Small intestine (tissue), 16 donors: Measurements from ENCODE around the gene SLC13A3. TPM values are rescaled to one million over a fixed set of nuclear protein-coding genes. Genes with fewer than 3 reads are reported as not detected.
A peak's percentile ranks its signal among the peaks of the same experiment; 100 is the strongest.

Experiments used
- DNase-seq, 2 donors: peaks; one replicate each; pipeline versions ENCODE4 v3.0.0 to v3.0.0-alpha.2; 2013
- FAIRE-seq: peaks from 2 replicates; lab custom pipeline; 2012; peaks lifted over from hg19 to GRCh38; lab: Jason Lieb, UNC
- H3K27ac ChIP-seq, 3 donors: one replicate each; pipeline ENCODE4 v1.5.1; 2013; ENCODE audit warnings: low read length in 2 of 3, mild to moderate bottlenecking in 2 of 3, control low read depth in 1 of 3, inconsistent platforms in 1 of 3, low read depth in 1 of 3, moderate library complexity in 1 of 3
- H3K27me3 ChIP-seq, 3 donors: one replicate each; pipeline ENCODE4 v1.6.1; 2013; ENCODE audit warnings: low read length in 3 of 3, inconsistent platforms in 1 of 3; ENCODE audit not compliant: control insufficient read depth in 3 of 3, insufficient read depth in 3 of 3
- H3K36me3 ChIP-seq, 3 donors: one replicate each; pipeline ENCODE4 v1.6.1; 2013; ENCODE audit warnings: low read length in 3 of 3, inconsistent platforms in 1 of 3, low read depth in 1 of 3, mild to moderate bottlenecking in 1 of 3, moderate library complexity in 1 of 3; ENCODE audit not compliant: control insufficient read depth in 3 of 3, insufficient read depth in 2 of 3
- H3K4me1 ChIP-seq, 3 donors: one replicate each; pipeline ENCODE4 v1.6.1; 2013; ENCODE audit warnings: low read length in 2 of 3, inconsistent platforms in 1 of 3, low read depth in 1 of 3, mild to moderate bottlenecking in 1 of 3, moderate library complexity in 1 of 3; ENCODE audit not compliant: control insufficient read depth in 3 of 3, insufficient read depth in 2 of 3
- H3K4me3 ChIP-seq, 3 donors: one replicate each; pipeline ENCODE4 v1.5.1; 2013; ENCODE audit warnings: low read length in 3 of 3, control low read depth in 1 of 3, inconsistent platforms in 1 of 3, low read depth in 1 of 3, mild to moderate bottlenecking in 1 of 3, moderate library complexity in 1 of 3
- H3K9me3 ChIP-seq, 2 donors: one replicate each; pipeline ENCODE4 v1.6.1; 2013; ENCODE audit warnings: low read depth in 1 of 2, low read length in 1 of 2; ENCODE audit not compliant: control insufficient read depth in 2 of 2, insufficient read depth in 1 of 2
- WGBS, 3 donors: extraction: QIAGEN DNeasy Blood & Tissue Kit; methylation state at CpG; one replicate each; pipeline ENCODE4 v1.1.7; 2013; 5-methylcytosine and 5-hydroxymethylcytosine counted together
- long read RNA-seq, 10 donors: transcript quantifications; one replicate each; lab custom pipeline, GENCODE V29; 2026
- polyA plus RNA-seq, 4 donors: library from polyadenylated mRNA; stranded (reverse) in 3 of 4; unstranded in 1 of 4; fragments of 200-250 nt in 3 of 4; fragments of 120-200 nt in 1 of 4; gene quantifications; one replicate each; pipeline versions ENCODE4 v1.2.1 to v1.2.3, GENCODE V29; 2013
- donor health status: healthy with polysubstance abuse.
- donor health status: control.
- donor health status: control.
- donor health status: Bipolar disorder and iron deficiency.
- donor health status: healthy.

Gene SLC13A3, protein sequence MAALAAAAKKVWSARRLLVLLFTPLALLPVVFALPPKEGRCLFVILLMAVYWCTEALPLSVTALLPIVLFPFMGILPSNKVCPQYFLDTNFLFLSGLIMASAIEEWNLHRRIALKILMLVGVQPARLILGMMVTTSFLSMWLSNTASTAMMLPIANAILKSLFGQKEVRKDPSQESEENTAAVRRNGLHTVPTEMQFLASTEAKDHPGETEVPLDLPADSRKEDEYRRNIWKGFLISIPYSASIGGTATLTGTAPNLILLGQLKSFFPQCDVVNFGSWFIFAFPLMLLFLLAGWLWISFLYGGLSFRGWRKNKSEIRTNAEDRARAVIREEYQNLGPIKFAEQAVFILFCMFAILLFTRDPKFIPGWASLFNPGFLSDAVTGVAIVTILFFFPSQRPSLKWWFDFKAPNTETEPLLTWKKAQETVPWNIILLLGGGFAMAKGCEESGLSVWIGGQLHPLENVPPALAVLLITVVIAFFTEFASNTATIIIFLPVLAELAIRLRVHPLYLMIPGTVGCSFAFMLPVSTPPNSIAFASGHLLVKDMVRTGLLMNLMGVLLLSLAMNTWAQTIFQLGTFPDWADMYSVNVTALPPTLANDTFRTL
- polyA plus RNA-seq: 1 to 10 TPM in 1 of 4 donors, under 1 TPM in 2, not detected in 1; 0.39 to 2.9 (median 0.54) TPM
- long read RNA-seq, donor 1: 0 reads
- long read RNA-seq, donor 2: 0 reads
- long read RNA-seq, donor 3: 0 reads
- long read RNA-seq, donor 4: 0 reads
- long read RNA-seq, donor 5: 0 reads
- long read RNA-seq, donor 6: 0 reads
- long read RNA-seq, donor 7: 0 reads
- long read RNA-seq, donor 8: 0 reads
- long read RNA-seq, donor 9: 0 reads
- long read RNA-seq, donor 10: 0 reads

- DNase-seq: peak in 1 of 2 donors; percentile 42
- FAIRE-seq: no peak
- Histone ChIP-seq H3K36me3 (no peaks in the 10 kb centered on the region), H3K9me3 (no peaks in the 10 kb centered on the region), H3K27ac (no peak within 1 kb of the TSS), H3K4me1 (no peaks in the 10 kb centered on the region), H3K27me3 (peaks cover 0 to 15% (median 5%) of the 10 kb centered on the region in 3 donors), H3K4me3 (peak within 1 kb of the TSS in 1 of 3 donors; percentile 18)
- WGBS, 3 donors: 20 to 27% (median 23%) methylated on average over 50 to 55 of the region's 55 CpGs
Observed at GRCh38 chr20:46651091-46651962, at the start of gene SLC13A3. SLC13A3 (minus strand) TSS chr20:46651459; CDS start chr20:46651421, 38 bp downstream.

DNA sequence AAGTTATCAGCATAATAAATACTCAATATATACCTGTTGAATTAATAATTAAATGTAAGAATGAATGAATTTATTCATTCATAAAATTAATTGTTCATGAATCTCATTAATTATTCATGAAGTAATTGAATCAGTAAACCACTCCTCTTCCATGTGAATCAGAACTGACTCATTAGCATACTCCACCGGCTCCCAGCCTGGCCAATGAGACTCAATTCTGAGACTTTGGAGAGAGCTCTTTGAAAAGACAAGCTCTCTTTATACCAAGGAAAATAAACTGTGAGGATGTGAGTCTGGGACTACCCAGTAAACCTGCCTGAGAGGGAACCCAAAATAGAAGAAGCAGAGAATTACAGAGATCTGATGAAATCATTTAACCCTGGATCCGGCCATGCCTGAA lies 49.8 kb upstream of the SLC13A3 start:
- WGBS, 3 donors: 55 to 72% (median 70%) methylated on average over 2 of the region's 2 CpGs
- FAIRE-seq: no peak

DNA sequence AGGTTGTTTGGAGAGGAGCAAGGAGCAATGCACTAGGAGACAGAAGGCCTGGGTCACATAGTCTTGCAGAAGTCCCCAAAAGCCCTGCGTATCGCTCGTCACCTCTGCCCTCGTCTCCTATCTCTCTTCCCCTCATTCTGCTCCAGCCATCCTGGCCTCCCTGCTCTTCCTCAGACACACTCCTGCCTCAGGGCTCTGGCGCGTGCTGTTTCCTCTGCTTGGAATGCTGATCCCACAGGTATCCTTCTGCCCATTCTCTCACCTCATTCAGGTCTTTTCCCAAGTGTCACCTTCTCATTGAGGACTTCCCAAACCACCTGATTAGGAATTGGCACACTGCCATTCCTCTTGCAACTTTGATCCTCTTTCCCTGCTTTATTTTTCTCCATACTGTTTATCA lies 49.2 kb upstream of the SLC13A3 start:
- Histone ChIP-seq H3K9me3 (peaks cover 0 to 3% of the 10 kb centered on the region in 2 donors), H3K4me1 (no peaks in the 10 kb centered on the region), H3K27me3 (no peaks in the 10 kb centered on the region), H3K36me3 (no peaks in the 10 kb centered on the region), H3K27ac (no peak overlapping the region), H3K4me3 (no peak overlapping the region)
- 75 to 82% (median 79%) methylated on average over 6 of the region's 6 CpGs for WGBS, 3 donors
- FAIRE-seq: no peak
- no peak for DNase-seq

More for the DNA sequence above, 49.8 kb upstream of the SLC13A3 start:
- Histone ChIP-seq H3K9me3 (peaks cover 0 to 4% of the 10 kb centered on the region in 2 donors), H3K27me3 (no peaks in the 10 kb centered on the region), H3K4me1 (no peaks in the 10 kb centered on the region), H3K36me3 (no peaks in the 10 kb centered on the region), H3K27ac (no peak overlapping the region), H3K4me3 (no peak overlapping the region)
- no peak for DNase-seq

GRCh38 chr20:46699651-46700359 lies 48.5 kb upstream of the SLC13A3 start:
- Histone ChIP-seq H3K4me1 (no peaks in the 10 kb centered on the region), H3K9me3 (peaks cover 0 to 3% of the 10 kb centered on the region in 2 donors), H3K27me3 (no peaks in the 10 kb centered on the region), H3K27ac (no peak overlapping the region), H3K4me3 (no peak overlapping the region), H3K36me3 (no peaks in the 10 kb centered on the region)
- FAIRE-seq (no peak), DNase-seq (no peak)
- 47 to 51% (median 47%) methylated on average over 12 of the region's 12 CpGs for WGBS, 3 donors

DNA sequence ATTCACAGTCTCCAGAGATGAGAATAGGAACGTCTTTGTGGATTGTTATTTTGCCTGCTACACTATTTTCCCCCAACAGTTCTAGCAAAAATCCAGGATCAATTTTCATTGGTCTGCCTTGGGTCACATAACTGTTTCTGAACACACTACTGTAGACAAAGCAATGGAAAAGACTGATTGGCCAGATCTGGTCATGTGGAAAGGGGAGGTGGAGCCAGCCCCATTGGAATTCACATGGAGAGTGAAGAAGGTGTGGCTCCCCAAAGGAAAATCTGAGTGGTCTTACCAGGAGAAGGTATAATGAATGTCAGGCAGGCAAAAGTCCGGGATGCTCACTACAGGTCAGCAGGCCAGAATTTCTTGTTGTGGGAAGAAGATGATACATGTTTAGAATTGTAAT lies 47.5 kb upstream of the SLC13A3 start:
- Histone ChIP-seq H3K27ac (no peak overlapping the region), H3K4me3 (no peak overlapping the region), H3K27me3 (no peaks in the 10 kb centered on the region), H3K36me3 (no peaks in the 10 kb centered on the region), H3K4me1 (no peaks in the 10 kb centered on the region), H3K9me3 (peaks cover 0 to 3% of the 10 kb centered on the region in 2 donors)
- no peak for DNase-seq
- FAIRE-seq: no peak
- 76 to 85% (median 83%) methylated on average over 2 of the region's 2 CpGs for WGBS, 3 donors

DNA sequence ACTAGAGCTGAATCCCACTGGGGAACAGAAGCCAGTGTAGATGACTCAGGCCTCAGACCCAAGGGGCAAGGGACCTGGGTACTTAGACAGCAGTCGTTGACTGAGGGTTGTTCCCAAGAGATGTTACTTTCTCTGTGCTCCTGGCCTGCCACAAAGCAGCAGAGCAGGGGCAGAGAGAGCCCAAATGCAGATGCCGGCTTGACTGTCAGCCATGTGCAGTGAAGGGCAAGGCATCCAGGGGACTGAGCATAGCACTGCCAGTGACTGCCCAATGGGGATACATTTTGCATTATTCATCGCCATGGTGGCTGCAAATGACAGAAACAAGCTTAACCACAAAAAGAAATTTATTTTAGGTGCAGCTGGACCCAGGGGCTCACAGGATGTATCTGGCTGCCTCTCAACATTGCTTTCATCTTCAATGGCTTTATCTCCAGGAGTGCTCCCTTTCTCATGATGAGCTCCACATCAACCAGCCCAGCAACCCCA lies 45.6 kb upstream of the SLC13A3 start:
- 74 to 82% (median 77%) methylated on average over 3 of the region's 3 CpGs for WGBS, 3 donors
- no peak for DNase-seq
- Histone ChIP-seq H3K4me3 (no peak overlapping the region), H3K4me1 (no peaks in the 10 kb centered on the region), H3K27me3 (no peaks in the 10 kb centered on the region), H3K27ac (no peak overlapping the region), H3K36me3 (no peaks in the 10 kb centered on the region), H3K9me3 (peaks cover 0 to 3% of the 10 kb centered on the region in 2 donors)
- FAIRE-seq: no peak

DNA sequence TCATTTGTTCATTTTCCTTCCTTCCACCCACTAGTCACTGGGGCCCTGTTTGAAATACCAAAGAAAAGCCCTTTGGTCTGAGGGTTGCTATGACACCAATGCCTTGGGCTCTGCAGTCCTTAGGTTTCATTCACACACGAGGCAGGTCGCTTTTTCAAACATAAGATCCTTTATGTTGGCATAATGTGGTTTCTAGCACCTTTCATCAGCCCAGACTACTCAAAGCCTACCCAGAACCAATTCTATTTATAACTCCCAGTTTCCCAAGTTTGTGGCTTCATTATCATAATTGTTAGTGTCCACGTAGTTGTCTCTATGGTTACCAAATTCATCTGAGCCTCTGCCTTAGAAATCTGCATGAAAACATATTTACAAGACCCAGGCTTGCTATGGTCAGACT lies 44.6 kb upstream of the SLC13A3 start:
- H3K4me1 ChIP-seq: no peaks in the 10 kb centered on the region
- no peaks in the 10 kb centered on the region for H3K27me3 ChIP-seq
- H3K4me3 ChIP-seq: no peak overlapping the region
- no peaks in the 10 kb centered on the region for H3K36me3 ChIP-seq
- peaks cover 0 to 3% of the 10 kb centered on the region in 2 donors for H3K9me3 ChIP-seq
- no peak overlapping the region for H3K27ac ChIP-seq
- 18 to 34% (median 29%) methylated on average over 3 of the region's 3 CpGs for WGBS, 3 donors
- FAIRE-seq: no peak
- DNase-seq: no peak
